ENCODE measurements around the gene PGM3.
A peak's percentile ranks its signal among the peaks of the same experiment; 100 is the strongest.
"Not testable (repeated sequence)": the region's sequence is repeated elsewhere in the genome, so short reads cannot be mapped to it uniquely, and the experiment has no call there.

The PGM3 gene

GRCh38 chr6:83192871-83193746 lies at the start of gene PGM3, which contains the start of gene RWDD2A:
TSS of gene PGM3 (minus strand) at chr6:83193265. CDS start at chr6:83191012, 2,253 bp downstream.
TSS of gene RWDD2A (plus strand) at chr6:83193357. CDS start at chr6:83194452, 1,095 bp downstream.
- DNase-seq (ENCODE audit: low read depth in 4 of 4, low spot score in 1 of 4) = peak; percentile 63 to 84 (median 82)

- no peak for DNase-seq (ENCODE audit: low read depth in 4 of 4, low spot score in 1 of 4)
Observed at GRCh38 chr6:83231146-83231545, 38.1 kb upstream of the PGM3 start.

DNA sequence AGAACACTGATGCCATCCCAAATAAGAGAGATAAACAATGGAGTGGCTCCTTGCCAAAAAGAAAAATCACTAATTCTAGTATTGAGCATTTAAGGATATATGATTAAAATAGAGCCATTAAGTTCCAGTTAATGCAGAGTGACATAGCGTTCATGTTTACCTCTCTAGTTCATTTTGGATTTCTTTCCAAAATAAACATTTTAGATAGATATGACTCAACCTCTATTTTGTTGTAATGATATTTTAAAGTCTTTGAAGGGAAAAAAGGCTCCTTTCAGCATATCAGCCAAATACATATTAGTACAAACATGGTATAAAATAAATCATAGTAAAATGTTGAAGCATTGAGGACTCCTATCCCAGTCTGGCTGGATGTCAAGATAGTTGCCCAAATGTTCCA lies 33.5 kb upstream of the PGM3 start:
- no peak for DNase-seq (ENCODE audit: low read depth in 4 of 4, low spot score in 1 of 4)

- no peak for DNase-seq (ENCODE audit: low read depth in 4 of 4, low spot score in 1 of 4)
Observed at GRCh38 chr6:83221889-83222479, 28.9 kb upstream of the PGM3 start.

GRCh38 chr6:83221276-83221675 lies 28.2 kb upstream of the PGM3 start:
- DNase-seq (ENCODE audit: low read depth in 4 of 4, low spot score in 1 of 4) = no peak

DNA sequence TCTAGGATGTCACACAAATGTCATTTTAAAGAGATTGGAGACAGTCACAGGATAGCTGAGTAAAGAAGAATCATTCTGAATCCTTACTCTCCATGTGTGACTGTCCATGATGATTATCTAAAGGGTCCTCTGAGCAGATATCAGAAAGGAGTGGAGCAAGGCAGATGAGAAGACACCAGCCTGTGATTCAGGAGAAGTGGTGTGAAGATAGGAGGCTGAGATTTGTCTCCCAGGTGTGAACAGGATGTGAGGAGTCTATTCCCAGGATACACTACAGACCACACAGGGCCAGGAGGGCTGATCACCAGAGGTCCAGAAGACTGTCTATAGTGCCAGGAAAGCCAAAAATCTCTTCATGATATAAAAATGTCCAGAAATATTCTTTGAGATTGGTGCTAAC lies 27.1 kb upstream of the PGM3 start:
- DNase-seq (ENCODE audit: low read depth in 4 of 4, low spot score in 1 of 4) = no peak

DNA sequence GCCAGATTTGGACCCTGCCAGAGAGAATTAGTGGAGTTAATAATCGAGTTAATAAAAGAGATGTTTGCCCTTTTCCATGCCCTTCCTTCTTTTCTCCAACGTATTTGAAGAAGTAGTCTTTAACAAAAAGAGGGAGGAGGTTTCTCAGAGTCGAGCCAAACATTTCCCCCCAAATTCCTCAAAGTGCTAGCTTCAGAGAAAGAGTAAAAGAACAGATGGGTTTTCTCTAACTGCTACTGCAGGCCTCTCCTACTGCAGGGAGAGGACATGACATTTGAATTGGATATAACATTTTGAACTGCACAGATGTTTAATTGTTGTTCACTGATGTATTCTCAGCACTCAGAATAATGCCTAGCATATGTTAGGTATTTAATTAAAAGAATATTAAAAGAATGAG lies 25.6 kb upstream of the PGM3 start:
- no peak for DNase-seq (ENCODE audit: low read depth in 4 of 4, low spot score in 1 of 4)

DNA sequence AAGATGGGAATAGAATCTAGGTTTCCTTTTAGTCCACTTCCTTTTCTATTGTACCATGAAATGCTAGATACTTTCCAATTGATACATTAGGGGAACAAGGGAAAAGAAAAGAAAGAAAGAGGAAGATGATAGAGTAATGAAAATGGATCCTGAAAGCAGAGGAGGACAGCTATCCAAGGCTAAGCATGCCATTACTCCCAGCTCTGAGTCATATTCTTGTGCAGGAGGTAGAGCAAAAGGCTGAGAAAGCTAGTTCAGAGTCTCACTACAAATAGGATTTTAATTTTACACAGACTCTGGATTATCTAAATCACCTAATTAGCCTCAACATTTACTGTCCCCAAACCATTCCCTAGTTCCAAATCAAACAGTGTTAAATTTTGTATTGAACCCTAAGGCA lies 23.7 kb upstream of the PGM3 start:
- DNase-seq (ENCODE audit: low read depth in 4 of 4, low spot score in 1 of 4) = no peak

DNA sequence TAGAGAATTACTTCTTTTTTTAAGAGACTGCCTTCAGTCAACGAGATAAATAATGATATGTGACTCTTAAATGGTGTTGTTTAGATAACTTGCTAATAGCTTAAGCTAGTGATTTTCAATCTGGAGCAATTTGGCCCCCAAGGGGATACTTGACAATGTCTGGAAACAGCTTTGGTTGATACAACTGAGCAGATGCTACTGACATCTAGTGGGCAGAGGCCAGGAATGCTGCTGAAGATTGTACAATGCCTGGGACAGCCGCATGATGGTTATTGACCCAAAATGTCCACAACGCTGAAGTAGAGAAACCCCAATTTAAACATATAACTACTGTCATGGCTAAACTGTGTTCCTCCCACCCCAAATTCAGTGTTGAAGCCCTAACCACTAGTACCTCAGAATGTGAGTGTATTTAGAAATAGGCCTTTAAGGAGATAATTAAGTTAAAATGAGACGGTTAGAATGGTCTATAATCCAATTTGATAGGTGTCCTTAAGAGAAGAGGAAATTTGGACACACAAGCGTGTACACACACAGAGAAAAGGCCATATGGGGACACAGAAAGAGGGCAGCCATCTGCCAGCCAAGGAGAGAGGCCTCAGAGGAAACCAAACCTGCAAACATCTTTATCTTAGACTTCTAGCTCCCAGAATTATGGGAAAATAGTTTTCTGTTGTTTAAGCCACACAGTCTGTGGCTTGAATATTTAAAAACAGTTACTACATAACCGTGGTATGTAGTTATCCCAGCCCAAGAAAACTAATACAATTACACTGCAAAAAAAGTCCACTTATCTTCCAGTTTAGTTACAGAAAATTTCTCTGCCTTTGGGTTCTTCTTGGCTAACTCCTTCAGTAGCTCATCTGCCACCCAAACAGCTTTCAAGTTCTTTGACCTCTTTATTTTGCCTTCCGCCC lies 22.3 kb upstream of the PGM3 start:
- peak in 2 of 4 experiments; percentile 21 to 33 for DNase-seq (ENCODE audit: low read depth in 4 of 4, low spot score in 1 of 4)

DNA sequence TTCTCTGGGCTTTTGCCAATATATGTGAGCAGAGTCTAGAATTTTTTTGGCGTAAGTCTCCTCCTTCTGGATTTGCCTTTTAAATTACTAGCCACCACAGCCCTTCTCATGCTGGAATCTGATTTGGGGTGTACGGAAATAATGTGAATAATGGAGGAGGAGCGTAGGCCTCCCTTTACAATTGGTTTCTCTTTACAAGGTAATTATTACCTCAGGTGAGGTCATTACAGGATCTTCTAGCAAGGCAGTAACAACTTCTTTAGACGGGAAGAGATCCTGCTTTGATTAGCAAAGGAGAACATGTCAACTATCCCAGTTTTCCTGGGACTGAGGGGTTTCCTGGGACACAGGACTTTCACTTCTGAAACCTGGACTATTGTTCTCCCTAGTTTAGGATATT lies 9.0 kb upstream of the PGM3 start:
- no peak for DNase-seq (ENCODE audit: low read depth in 4 of 4, low spot score in 1 of 4)

GRCh38 chr6:83199863-83200225 lies 6.8 kb upstream of the PGM3 start:
- DNase-seq (ENCODE audit: low read depth in 4 of 4, low spot score in 1 of 4) = no peak

GRCh38 chr6:83199173-83199862 lies 6.3 kb upstream of the PGM3 start:
- no peak for DNase-seq (ENCODE audit: low read depth in 4 of 4, low spot score in 1 of 4)

- DNase-seq (ENCODE audit: low read depth in 4 of 4, low spot score in 1 of 4) = no peak
Observed at GRCh38 chr6:83198486-83199172, 5.6 kb upstream of the PGM3 start.

DNA sequence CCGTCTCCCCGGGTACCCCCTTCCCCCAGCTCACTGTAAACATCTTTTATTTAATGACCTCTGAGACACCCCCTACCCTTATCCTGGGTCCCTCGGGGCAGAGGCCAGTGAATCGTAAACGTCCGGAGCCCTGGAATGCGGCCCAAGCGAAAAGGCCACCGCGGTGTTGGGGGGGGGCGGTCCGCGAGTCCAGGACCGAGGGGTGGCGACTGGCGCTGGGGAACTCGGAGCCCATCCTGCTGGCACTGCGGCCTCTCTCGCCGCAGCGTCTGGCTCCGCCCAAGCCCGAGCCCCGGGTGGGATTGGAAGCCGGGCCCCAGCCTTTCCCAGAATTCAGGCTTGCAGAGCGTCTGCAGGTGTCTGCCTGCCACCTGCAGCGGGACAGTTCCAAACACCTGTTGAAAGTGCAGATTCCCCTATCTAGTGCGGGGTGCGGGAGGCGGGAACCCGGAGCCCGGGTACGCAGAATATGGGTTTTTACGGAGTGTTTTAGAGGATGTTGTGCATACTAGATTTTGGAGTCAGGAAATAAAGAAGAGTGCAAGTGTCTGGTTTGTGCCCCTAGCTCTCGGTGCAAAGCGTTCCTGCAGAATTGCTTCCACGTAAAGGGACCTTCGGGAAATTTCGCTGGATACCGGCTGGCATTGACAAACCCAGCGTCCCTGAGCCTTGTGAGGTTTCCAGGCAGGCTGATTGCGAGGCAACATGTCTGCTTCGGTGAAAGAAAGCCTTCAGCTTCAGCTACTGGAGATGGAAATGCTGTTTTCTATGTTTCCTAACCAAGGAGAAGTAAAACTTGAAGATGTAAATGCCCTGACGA lies 892 bp upstream of the PGM3 start:
- peak in 2 of 4 experiments; percentile 1 to 4 for DNase-seq (ENCODE audit: low read depth in 4 of 4, low spot score in 1 of 4)

GRCh38 chr6:83192456-83192855 lies 609 bp downstream of the PGM3 start:
- no peak for DNase-seq (ENCODE audit: low read depth in 4 of 4, low spot score in 1 of 4)

- DNase-seq (ENCODE audit: low read depth in 4 of 4, low spot score in 1 of 4) = not testable (repeated sequence)
Observed at GRCh38 chr6:83191974-83192373, 1.1 kb downstream of the PGM3 start.

DNA sequence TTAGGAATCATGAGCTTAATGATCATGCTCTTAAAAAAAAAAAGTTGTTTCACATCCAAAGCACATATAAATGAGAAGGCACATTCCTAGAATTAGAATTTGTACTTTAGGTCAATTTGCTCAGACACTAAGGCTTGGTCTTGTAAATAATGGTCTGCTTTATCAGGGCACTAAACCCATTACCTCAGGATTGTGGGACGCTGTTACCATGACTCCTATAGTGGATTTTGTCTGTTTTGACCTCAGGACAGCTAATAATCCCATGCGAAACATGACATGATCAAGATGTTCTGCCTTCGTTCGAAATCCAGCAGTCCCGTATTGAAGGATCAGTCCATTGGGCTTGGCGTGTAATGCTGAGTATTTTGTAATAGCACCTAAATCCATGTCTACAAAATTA lies 2.4 kb downstream of the PGM3 start:
- no peak for DNase-seq (ENCODE audit: low read depth in 4 of 4, low spot score in 1 of 4)

DNA sequence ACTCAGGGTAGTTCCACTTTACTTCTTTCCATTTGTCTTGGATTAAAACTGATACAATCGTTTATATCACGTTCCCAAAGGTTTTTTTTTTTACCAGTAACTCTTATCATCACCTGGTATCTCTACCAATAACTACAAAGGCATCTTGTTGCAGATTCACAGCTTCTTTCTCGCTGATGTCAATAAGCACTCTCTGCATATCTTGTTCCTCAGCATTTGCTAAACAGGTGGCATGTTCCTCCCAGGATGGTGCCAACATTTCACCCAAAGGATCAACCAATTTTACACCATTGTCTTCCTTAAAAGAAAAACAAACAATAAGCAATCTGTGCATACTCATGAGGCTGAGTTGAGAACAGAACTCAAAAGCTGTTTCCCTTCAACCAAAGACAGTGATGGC lies 4.6 kb downstream of the PGM3 start:
- DNase-seq (ENCODE audit: low read depth in 4 of 4, low spot score in 1 of 4) = no peak

- DNase-seq (ENCODE audit: low read depth in 4 of 4, low spot score in 1 of 4) = no peak
Observed at GRCh38 chr6:83185096-83185495, 8.0 kb downstream of the PGM3 start.
